Esophagus squamous epithelium (tissue), 4 donors: ENCODE measurements around the gene NHERF2.
"Not testable (repeated sequence)": the region's sequence is repeated elsewhere in the genome, so short reads cannot be mapped to it uniquely, and the experiment has no call there.

Experiments used
- CTCF ChIP-seq, 6 experiments: fragments of 450-650 bp in 4 of 6; fragments of 200-600 bp in 2 of 6; sonication (generic) in 2 of 6; IDR thresholded peaks; one replicate each; pipeline ENCODE4 v1.5.1; 2016 to 2019; ENCODE audit warnings: antibody characterized with exemption in 6 of 6, mild to moderate bottlenecking in 4 of 6, moderate library complexity in 4 of 6
- POLR2A ChIP-seq, 4 donors: fragments of 450-650 bp; IDR thresholded peaks; one replicate each; pipeline ENCODE4 v1.6.1; 2017; ENCODE audit warnings: antibody characterized with exemption in 4 of 4, mild to moderate bottlenecking in 4 of 4, moderate library complexity in 3 of 4

DNA sequence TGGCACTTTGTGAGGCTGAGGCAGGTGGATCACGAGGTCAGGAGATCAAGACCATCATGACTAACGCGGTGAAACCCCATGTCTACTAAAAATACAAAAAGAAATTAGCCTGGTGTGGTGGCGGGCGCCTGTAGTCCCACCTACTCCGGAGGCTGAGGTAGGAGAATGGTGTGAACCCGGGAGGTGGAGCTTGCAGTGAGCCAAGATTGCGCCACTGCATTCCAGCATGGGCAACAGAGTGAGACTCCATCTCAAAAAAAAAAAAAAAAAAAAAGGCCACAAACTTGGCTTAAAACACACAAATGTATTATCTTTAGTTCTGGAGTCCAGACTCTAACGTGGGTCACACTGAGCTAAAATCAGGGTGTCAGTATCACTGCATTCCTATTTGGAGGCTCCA is 15.0 kb upstream of the NHERF2 start:
- TF ChIP-seq POLR2A, CTCF (IDR thresholded peaks at IDR 0.05): not testable (repeated sequence)
